Activated B cell treated with CpG ODN at 0.5 μM for 24 hours (primary cell): ENCODE results near the gene BRD9. TPM values are rescaled to one million over a fixed set of nuclear protein-coding genes. Genes with fewer than 3 reads are reported as not detected.
A peak's percentile ranks its signal among the peaks of the same experiment; 100 is the strongest.

Experiments used
- ATAC-seq: fragments of 200-7000 bp; cut with Tn5 transposase; one replicate; pipeline ENCODE4 v1.10.0; 2021; ENCODE audit warnings: low read depth, mild to moderate bottlenecking, moderate library complexity
- CTCF ChIA-PET: fragments of 350-600 bp; sonication (Branson Sonifier 250); formaldehyde crosslinking; loops from one replicate; lab custom pipeline; 2021; ENCODE audit warnings: antibody characterized with exemption; lab: Charles Lee
- POLR2A ChIA-PET: fragments of 350-600 bp; sonication (Branson Sonifier 250); formaldehyde crosslinking; loops from one replicate; lab custom pipeline; 2021; ENCODE audit warnings: antibody characterized with exemption; lab: Charles Lee
- DNase-seq: peaks from one replicate; pipeline ENCODE4 v3.0.0; 2022
- H3K27ac Mint-ChIP-seq: one replicate; pipeline ENCODE4 v1.8.0; 2020; ENCODE audit warnings: mixed read lengths
- H3K27me3 Mint-ChIP-seq: one replicate; pipeline ENCODE4 v1.8.0; 2021; ENCODE audit warnings: mixed read lengths
- H3K36me3 Mint-ChIP-seq: one replicate; pipeline ENCODE4 v1.8.0; 2021; ENCODE audit warnings: low read depth, mixed read lengths
- H3K4me1 Mint-ChIP-seq: one replicate; pipeline ENCODE4 v1.8.0; 2021; ENCODE audit warnings: mixed read lengths
- H3K4me3 Mint-ChIP-seq: one replicate; pipeline ENCODE4 v1.8.0; 2020; ENCODE audit warnings: mild to moderate bottlenecking, mixed read lengths
- H3K9me3 Mint-ChIP-seq: one replicate; pipeline ENCODE4 v1.8.0; 2020; ENCODE audit warnings: mixed read lengths
- CTCF ChIP-seq: fragments of 200-600 bp; IDR thresholded peaks from one replicate; pipeline ENCODE4 v1.8.0; 2022; ENCODE audit warnings: antibody characterized with exemption, mild to moderate bottlenecking
- intact Hi-C: fragments of 100-400 bp; cut with micrococcal nuclease; formaldehyde crosslinking; loops from one replicate; pipeline ENCODE4 v1.15.1; 2024
- total RNA-seq: library from RNA; stranded (reverse); gene quantifications from 2 replicates; pipeline ENCODE4 v1.2.3, GENCODE V29; 2022

The BRD9 gene
- total RNA-seq, 1 donor from 2014 or later, result 67.8 TPM

DNA sequence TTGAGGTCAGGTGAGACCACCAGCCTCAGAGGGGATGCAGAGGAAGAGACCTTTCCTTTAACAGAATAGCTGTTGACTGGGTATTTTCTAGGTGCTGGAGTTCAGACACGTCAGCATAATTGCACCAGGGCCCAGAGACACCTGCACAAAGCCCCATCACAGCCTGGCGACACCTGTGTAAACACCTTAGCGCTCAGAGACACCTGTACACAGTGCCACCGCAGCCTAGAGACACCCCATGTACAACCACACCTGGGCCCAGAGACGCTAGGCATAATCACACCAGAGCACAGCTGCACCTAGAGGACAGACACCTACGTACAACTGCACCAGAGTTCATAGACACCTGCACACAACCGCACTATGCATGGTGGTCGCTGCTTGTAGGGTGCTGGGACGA is 1.1 kb upstream of the BRD9 start:
- POLR2A ChIA-PET, result no interaction called here
- CTCF ChIA-PET, result interaction anchor here (1.0 to 2.5 kb wide), 2 partner anchors 9 to 577 kb away, joined by 3 to 8 read pairs; no protein-coding TSS in a partner anchor
- DNase-seq, result no peak
- no peak for ATAC-seq
- no peak for TF ChIP-seq CTCF
- H3K27ac Mint-ChIP-seq, result no peak overlapping the region
- no peaks in the 10 kb centered on the region for H3K27me3 Mint-ChIP-seq
- H3K36me3 Mint-ChIP-seq, result peaks cover 26% of the 10 kb centered on the region
- H3K4me1 Mint-ChIP-seq, result peaks cover 15% of the 10 kb centered on the region
- no peaks in the 10 kb centered on the region for H3K9me3 Mint-ChIP-seq
- intact Hi-C loops, result loop anchor here (5.0 kb wide), 1 partner anchor 111 kb away; the partner anchor contains the start of gene ZDHHC11B
- peak overlapping the region; percentile 64 for H3K4me3 Mint-ChIP-seq

DNA sequence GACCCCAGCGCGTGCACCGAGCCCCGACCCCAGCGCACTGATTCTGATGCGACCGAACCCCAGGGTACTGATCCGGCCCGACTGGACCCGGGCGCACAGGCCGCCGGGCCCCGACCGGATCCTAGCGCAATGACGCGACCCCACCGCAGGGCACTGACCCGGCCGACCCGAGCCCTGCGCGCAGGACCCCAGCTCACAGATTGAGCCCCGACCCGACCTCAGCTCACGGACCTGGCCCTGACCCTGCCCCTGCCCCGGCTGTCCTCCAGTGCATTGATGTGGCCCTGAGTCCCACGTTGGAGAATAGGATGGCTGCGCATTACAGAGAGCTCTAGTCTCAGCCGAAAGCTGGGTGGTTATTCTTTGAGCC is 521 bp upstream of the BRD9 start:
- POLR2A ChIA-PET, result interaction anchor here (0.7 kb wide), 2 partner anchors 596 to 760 kb away, joined by 3 to 6 read pairs; no protein-coding TSS in a partner anchor
- no peaks in the 10 kb centered on the region for H3K9me3 Mint-ChIP-seq
- intact Hi-C loops, result loop anchor here (5.0 kb wide), 1 partner anchor 111 kb away; the partner anchor contains the start of gene ZDHHC11B
- peak overlapping the region; percentile 64 for H3K4me3 Mint-ChIP-seq
- no peak for TF ChIP-seq CTCF
- H3K4me1 Mint-ChIP-seq, result peaks cover 15% of the 10 kb centered on the region
- no peak overlapping the region for H3K27ac Mint-ChIP-seq
- ATAC-seq, result no peak
- peaks cover 32% of the 10 kb centered on the region for H3K36me3 Mint-ChIP-seq
- no peaks in the 10 kb centered on the region for H3K27me3 Mint-ChIP-seq
- no peak for DNase-seq
- CTCF ChIA-PET, result interaction anchor here (0.8 to 2.5 kb wide), 5 partner anchors 8 to 576 kb away, joined by 3 to 8 read pairs (median 4); no protein-coding TSS in a partner anchor

GRCh38 chr5:891837-892393 is 686 bp downstream of the BRD9 start:
- DNase-seq (peak; percentile 22), ATAC-seq (peak; percentile 8)
- ChIA-PET POLR2A (interaction anchor here (0.8 kb wide), 1 partner anchor 13 kb away, joined by 3 read pairs; no protein-coding TSS in a partner anchor), CTCF (interaction anchor here (1.1 to 2.5 kb wide), 3 partner anchors 11 to 575 kb away, joined by 4 to 8 read pairs (median 4); no protein-coding TSS in a partner anchor)
- Mint-ChIP-seq H3K4me3 (peak overlapping the region; percentile 88), H3K4me1 (peaks cover 15% of the 10 kb centered on the region), H3K9me3 (no peaks in the 10 kb centered on the region), H3K36me3 (peaks cover 44% of the 10 kb centered on the region), H3K27ac (peak overlapping the region; percentile 76), H3K27me3 (no peaks in the 10 kb centered on the region)
- no peak for TF ChIP-seq CTCF
- intact Hi-C loops, result loop anchor here (5.0 kb wide), 1 partner anchor 110 kb away; the partner anchor contains the start of gene ZDHHC11B

- peak overlapping the region; percentile 88 for H3K4me3 Mint-ChIP-seq
- POLR2A ChIA-PET, result no interaction called here
- ATAC-seq (no peak), DNase-seq (no peak)
- H3K36me3 Mint-ChIP-seq, result peaks cover 51% of the 10 kb centered on the region
- H3K9me3 Mint-ChIP-seq, result no peaks in the 10 kb centered on the region
- no peaks in the 10 kb centered on the region for H3K27me3 Mint-ChIP-seq
- CTCF ChIA-PET, result interaction anchor here (1.7 to 2.5 kb wide), 2 partner anchors 12 to 445 kb away, joined by 4 to 8 read pairs; no protein-coding TSS in a partner anchor
- no peak for TF ChIP-seq CTCF
- no peak overlapping the region for H3K27ac Mint-ChIP-seq
- H3K4me1 Mint-ChIP-seq, result peaks cover 15% of the 10 kb centered on the region
- intact Hi-C loops, result loop anchor here (5.0 kb wide), 1 partner anchor 109 kb away; the partner anchor contains the start of gene ZDHHC11B
Measured at GRCh38 chr5:891117-891836, 1.3 kb downstream of the BRD9 start.
